SIG-M5 (cell line): ENCODE measurements around the gene COQ8B.

ENCODE experiments used
- DNase-seq: peaks from one replicate; lab custom pipeline; 2025; lab: John Stamatoyannopoulos, UW

The COQ8B gene

DNA sequence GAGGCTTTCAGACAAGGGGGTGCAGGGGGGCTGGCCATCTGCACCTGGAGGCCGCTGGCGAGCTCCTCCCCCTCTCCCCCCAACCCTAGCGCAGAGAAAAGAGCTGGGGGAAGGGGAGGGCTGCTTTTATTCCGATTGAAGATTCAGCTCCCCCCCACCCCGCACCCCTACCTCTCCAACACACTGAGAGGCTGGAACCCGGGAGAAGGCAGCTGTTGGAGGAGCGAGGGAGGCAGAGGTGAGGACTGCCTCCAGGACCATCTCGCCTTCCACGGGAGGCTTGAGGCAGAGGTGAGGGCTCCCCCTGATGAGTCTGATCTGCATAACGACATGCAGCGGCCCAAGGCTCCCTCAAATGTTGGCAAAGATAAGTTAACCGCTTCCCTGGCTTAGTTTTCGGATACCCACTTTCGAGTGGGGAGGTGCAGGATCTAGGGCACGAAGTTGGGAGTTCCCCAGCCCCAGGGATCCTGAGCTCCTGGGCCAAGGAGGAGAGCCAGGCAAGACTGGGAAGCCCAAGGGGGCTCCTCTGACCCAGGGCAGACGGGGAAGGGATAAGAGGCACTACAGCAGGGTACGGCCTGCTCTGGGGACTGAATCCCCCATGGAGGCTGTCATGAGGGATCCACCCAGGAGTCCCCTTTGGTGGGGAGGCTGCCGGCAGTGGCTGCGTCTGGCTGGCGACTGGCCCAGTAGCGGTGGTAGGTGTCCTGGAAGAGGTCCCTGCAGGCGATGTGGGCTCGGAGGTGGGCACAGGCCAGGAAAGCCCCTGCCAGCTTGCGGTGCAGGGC is 25.1 kb downstream of the COQ8B start:
- no peak for DNase-seq

DNA sequence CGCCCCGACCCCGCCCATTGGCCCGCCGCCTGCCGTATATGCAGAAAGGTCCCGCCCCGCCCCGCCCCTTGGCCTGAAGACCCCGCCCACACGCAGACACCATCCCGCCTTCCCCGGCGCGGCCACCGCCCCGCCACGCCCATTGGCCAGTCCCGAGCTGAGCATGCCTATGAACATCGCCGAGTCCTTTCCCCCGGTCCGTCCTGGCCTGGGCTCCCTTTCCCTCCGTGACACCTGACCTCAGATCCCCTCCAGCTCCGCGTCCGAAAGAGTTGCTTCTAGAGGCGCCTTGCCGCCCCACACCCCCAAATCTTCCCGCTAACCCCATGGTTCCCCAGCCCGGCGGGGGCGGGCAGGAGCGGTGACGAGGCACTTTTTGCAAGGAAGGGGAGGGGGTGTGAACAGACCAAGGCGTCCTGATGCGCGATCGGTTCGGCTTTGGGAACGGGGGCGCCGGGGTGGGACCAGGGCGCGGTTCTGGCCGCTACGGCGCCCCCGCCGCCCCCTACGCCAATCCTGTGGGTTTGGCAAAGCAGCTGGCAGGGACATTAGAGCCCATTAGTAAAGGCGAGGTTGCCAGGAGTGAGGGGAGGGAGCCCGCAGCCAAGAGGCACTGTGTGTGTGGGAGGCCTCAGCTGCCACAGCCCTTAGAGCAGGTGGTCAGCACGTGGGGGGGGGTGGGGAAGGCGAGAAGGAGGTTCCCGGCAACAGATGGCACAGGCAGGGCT is 25.8 kb downstream of the COQ8B start:
- DNase-seq, result no peak

DNA sequence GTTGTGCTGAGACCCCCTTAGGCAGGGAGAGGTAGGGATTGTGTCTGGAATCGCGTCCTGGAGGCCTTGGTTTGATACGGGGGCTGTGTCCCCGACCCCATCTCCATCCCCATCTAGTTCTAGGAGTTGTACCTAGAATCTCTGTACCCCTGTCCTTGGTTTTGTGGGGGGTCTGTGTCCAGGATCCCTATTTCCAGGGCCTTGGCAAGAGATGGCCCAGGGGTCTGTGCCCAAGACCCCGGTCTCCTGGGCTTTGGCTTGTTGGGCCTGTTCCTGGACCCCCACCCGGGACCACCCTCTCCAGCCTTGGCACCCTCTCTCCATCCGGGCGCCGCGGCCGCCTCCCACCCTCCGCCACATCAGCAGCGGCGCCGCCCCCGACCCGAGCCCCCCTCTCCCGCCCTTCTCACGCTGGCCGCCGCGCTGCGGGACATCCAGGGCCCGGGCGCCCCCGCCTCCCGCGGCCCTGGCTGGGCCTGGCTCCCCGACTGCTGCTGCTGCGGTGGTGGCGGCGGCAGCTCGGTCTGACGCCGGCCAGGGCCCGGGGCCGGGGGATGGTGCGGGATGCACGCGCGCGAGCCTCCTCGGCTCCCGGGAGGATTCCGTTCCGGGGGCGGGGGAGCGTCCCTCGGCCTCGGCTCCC is 26.5 kb downstream of the COQ8B start, which contains the start of gene NUMBL:
TSS of gene NUMBL (minus strand) at position 602 of the 643 bp plus-strand sequence. CDS start at position 434, 168 bp downstream.
- DNase-seq, result no peak

DNA sequence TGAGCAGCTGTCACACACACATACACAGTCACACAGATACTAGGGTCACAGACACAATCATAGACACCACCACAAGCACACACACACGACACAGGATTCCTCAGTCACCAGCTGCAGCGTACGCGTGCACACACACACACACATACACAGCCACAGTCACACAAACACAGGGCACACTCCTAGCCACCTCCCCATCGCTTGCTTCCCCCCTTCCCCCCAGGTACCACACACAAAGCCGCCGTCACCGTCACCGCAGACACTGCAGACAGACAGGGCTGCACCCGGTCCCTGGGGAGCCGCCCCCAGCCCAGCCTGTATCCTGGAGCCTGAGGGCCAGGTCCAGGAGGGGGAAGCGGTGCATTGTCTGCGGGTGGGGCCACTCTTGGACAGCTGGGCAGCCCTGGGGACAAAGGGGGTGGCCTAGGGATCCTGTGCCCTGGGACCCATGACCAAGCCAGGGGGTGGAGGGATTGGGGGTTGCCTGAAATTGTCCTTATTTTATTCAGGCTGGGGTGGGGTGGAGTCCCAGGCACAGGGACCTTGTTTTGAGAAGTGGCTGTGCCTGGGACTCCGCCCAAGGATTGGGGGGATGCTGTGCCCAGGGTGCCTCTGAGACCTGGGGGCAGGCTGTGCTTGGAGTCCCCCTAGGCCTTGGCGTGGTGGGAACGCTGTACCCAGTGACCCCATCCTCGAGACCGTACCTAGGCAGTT is 27.2 kb downstream of the COQ8B start:
- no peak for DNase-seq

DNA sequence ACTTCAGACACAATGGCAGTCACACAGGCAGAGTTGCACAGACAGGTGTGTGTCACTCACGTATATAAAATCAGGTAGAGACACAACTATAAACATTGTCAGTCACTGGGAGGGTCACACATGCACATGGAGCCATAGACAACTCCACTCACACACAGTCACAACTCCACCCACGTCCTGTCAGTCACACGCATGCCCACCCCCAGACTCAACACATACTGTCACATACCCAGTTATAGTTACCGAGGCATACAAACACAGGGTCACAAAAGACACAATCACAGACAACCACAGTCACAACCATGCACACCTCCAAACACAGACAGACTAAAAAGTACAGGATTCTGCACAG is 27.7 kb downstream of the COQ8B start:
- no peak for DNase-seq

DNA sequence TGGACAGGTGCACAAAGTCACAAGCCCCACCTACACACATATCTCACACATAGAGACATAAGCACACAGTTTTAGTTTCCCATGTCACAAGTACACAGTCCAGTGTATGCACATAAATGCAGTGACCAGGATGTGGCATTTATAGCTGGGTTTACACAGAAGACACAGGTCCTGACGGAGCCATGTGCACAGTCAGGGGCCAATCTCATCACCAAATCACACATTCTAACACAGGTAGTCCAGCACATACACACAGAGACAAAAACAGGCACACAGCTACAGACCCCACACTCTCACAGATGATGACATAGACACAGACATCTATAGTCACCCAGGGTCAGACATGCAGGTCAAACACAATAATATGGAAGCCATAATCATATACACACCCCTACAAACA is 28.4 kb downstream of the COQ8B start:
- no peak for DNase-seq

DNA sequence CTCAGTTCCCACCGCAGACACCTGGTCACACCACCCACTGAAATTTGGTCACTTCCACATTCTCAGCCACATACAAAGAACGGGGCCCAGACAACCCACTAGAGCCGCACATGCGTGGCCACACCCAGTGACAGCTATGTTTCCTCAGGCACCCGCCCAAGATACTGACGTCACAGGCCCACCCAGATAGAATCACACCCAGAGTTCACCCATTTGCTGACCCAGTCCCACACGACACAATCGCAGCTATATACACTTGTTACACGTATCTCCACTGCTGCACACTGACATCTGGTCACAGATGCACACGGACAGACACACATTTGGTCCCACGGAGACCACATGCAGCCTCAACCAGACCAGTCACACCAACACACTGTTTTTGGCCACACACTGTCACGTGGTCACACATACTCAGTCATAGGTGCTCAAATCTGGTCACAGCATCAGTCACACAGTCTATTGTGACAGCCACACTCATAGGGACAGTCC is 29.1 kb downstream of the COQ8B start:
- DNase-seq, result no peak

DNA sequence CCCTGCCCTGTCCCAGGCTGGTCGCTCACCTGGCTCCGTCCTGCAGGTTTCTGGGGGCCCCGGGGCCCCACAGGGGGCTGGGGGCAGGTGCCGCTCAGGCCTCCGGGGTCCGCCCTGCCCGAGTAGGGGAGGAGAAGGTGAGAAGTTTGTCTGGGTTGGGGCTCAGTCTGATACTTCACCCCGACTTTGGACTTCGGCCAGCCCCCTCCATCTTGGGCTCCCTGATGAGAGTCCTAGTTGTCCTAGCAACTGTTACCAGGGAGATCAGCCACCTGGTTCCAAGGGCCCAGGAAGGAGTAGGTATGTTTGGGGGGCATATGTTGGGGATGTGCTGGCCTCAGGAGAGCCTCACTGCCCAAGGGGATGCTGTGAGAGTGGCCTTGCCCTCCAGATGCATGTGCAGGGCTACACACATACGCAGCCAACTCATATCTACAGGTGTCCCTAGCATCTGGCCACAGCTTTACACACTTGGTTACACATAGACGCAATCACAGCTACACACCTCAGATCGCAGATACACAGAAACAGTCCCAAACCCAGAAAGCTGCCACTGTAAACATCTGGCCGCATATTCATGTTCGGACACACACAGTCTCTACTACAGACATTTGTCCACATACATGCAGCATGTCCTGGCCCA is 29.7 kb downstream of the COQ8B start:
- no peak for DNase-seq

DNA sequence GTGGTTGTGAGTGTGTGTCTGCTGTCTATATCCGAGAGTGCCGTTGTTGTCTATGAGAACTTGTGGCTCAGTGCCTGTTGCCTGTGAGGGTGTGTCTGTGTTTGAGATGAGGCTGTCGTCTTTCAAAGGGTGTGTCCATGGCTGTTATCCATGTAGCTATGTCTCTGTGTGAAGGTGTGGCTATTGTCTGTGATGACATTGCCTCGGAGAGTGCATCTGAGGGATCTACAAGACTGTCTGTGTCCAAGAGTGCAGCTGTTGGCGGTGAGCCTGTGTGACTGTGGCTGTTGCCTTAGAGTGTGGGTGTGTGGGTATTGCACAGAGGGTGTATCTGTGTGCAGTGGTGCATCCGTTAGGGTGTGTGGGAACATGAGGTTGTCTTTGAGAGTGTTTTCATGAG is 31.1 kb downstream of the COQ8B start:
- DNase-seq, result no peak

DNA sequence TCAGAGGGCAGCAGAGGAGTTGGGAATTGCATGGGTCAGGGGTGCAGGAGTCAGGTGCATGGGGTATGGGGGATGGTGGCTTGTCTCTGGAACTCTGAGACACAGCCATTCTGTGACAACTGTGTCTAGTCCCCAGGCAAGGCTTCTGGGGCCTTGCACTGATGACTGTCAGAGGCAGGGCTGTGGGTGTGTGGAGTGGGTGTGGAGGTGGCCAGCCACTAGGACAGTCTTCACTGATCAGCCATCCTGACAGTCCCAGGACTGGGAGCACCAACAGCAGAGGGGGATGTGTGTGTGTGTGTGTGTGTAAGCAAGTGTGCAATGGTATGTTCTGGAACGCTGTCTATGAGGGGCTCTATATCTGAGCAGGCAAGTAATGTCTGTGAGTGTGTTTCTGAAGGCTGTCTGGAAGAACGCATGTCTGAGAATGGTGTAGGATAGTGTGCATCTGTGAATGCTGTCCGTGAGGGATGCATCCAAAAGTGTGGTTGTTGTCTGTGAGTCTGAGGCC is 31.6 kb downstream of the COQ8B start:
- DNase-seq, result no peak

DNA sequence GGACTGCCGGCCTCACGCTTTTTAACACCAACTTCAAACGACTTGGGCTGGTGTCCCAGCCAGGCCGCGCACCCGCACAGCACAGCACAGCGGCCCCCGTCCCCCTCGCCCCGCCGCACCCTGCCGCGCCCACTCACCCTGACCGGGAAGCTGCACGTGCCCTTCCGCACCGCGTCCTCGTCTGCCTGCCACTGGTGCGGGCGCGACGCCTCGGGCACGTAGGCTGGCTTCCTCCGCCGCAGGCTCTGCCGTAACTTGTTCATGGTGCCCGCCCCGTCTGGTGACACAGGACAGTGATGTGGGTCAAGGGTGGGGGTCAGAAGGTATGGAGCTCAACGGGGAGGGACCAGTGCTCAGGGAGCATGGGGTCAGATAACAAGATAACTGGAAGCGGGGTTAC is 32.4 kb downstream of the COQ8B start:
- DNase-seq, result no peak

DNA sequence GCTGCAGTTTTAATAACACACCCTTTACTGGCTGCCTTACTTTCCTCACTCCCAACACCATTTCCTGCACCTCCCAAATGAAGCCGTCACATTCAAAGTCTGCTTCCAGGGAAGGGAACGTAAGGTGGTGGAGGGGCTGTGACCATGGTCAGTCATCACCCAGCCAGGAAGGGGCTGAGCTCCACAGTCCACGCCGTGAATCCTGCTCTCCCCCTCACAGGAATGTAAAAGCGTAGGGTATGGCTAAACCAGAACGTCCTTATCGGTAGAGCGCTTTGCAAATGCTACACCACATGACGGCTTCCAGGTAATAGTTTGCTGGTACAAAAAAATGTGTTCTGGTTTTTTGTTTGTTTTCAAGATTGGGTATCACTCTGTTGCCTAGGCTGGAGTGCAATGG is 33.2 kb downstream of the COQ8B start:
- no peak for DNase-seq

DNA sequence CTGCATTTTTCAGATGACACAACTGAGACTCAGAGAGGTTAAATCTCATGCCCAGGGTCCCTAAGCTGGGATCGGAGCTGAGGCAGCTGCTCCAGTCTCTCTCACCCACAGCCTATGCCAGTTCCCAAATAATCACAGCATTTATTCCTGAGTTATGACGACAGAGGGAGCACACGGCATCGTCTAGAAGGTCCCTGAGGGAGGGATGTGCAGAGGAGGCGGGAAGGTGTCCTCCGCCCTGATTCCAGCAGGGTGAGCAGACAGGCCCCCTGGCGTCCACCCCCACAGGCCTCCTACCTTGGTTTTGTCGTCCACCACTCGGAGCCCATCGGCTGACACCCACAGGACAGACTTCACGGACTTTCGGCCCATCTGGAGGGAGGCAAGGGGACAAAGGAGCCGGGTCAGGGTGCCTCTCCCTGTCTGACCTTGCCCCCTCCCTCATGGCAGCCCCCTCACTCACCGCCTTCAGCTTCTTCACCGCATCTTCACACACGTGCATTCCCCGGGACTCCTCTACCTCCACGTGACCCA is 34.2 kb downstream of the COQ8B start:
- no peak for DNase-seq

DNA sequence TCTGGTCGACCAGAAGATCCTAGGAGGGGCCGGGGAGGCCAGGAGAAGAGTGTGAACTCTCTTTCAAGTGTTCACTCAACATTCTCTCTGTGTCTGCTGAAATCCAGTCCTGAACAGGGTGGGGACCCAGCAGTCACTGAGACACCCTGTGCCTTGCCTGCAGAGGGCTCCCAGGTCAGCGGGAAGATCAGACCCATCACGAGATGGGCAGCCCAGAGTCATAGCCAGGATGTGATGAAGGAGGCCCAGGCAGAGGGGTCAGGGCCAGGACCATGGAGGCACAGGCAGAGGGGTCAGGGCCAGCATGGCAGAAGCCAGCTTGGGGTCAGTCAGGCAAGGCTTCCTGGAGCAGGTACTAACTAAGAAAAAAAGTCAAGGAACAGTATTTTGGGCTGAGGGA is 35.6 kb downstream of the COQ8B start:
- DNase-seq, result no peak

DNA sequence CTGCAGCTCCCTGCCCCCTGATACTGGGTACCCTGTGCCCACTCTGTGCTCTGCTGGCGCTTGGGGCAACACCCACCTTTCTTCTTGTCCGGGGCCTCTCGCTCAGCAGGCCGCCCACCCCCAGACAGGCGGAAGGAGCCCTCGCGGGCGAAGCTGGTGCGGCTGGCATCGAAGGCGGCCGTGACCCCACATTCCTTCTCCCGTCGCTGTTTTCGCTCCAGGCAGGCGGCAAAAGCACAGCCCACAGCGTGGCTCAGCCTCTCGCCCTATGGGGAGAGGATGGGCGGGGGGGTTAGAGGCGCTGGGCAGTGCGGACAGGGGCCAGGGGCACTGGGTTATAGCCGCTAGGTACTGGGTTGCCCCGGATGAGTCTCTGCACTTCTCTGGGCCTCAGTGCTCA is 39.5 kb downstream of the COQ8B start:
- DNase-seq, result no peak

DNA sequence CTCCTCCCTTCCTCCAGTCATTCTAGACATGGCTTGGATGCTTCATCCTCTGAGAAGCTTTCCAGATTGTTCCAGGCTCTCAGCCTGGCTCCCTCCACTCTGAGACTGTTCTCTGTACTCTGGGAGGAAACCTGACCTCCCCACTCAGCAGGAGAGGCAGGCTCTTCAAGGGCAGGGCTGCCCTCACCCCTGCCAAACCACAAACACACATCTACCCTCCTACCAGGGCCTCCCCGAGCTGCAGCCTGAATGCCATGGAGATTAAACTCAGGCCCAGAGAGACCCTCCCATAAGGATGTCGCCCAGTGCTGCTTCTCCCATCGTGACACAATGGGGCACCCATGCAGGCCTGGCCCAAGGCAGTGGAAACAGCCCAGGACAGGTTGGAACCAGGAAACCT is 42.4 kb downstream of the COQ8B start:
- no peak for DNase-seq

DNA sequence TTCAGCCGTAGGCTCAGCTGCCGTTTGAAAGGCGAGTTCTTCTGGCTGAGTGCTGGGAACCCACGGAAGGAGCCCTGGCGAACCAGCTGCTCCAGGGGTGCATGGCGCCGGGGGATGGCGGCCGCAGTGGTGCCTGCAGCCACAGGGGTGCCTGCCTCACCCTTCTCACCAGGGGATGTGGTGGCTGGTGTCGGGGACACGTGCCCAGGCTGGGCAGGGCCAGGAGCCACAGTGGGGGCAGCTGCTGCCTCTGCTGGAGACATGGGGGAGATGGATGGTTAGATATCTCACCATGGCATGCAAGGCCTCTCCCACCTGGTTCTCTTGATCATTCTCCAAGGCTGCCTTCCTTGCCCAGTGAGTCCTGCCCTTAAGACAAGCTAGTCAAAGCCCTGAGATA is 43.3 kb downstream of the COQ8B start:
- DNase-seq, result no peak

DNA sequence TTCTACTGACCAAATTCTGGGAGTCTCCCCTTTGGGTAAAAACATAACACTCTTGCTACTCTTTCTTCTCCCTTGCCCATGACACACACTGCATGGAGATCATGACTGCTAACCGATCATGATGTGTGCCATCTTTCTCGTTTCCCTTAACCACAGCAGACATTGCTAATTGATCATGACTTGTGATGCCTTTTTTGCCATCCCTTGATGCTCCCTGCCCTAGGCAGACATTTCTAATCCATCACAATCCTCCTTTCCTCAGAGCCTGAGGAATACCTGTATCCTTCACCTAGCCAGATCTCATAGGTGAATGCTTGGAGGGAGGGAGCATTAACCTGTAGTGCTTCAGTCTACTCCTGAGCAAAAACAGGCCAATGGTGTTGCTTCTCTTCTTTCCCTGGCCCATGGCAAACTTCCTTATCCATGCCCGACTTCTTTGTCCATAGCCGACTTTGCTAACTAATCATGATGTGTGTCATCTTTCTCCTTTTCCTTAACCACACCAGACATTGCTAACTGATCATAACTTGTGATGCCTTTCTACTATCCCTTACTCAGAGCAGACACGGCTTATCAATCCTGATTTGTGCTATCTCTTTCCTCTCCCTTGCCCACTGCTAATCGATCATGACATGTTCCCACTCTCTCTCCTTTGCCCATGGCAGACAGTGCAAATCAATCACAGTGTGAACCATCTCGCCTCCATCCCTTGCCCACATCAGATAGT is 44.0 kb downstream of the COQ8B start:
- no peak for DNase-seq

DNA sequence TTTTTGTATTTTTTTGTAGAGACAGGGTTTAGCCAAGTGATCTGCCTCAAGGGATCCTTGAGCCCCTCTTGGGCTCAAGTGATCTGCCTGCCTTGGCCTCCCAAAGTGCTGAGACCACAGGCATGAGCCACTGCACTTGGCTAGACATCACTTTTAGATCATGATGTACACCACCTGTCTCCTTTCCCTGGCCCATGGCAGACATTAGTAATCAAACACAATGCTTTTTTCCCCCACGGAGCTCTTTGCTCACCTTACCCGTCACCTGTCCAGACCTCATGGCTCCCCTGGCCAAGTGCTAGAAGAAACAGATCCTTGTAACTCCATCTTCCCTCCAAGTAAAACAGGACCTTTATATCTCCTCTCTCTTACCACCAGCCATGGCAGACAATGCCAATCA is 44.6 kb downstream of the COQ8B start:
- DNase-seq, result no peak

DNA sequence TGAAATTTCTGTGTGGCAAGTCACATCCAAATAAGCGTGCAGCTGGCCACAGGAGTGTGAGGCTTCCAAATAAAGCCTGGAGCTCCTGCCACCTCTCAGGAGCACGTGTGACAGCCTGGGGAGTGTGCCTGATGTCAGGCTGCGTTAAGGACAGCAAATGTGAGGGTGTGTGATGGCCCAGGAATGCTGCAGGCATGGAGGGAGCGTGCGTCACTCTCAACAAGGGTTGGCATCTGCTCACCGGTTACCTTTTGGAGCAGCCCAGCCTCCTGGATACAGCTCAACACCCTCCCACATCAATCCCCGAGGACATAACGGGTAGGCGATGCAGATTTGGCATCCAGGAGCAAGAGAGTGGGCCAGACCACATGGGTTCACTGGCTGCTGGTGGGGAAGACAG is 45.3 kb downstream of the COQ8B start:
- no peak for DNase-seq
